Thymus (tissue), 11 donors: ENCODE results near the gene MLNR. TPM values are rescaled to one million over a fixed set of nuclear protein-coding genes. Genes with fewer than 3 reads are reported as not detected.
A peak's percentile ranks its signal among the peaks of the same experiment; 100 is the strongest.

Experiments used
- DNase-seq, 9 donors: peaks; one replicate each; pipeline ENCODE4 v3.0.0-alpha.2; 2013; ENCODE audit warnings: low spot score in 9 of 9, low read depth in 6 of 9, missing footprints in 1 of 9
- H3K27ac ChIP-seq, 2 donors: one replicate each; pipeline ENCODE4 v1.5.1; 2013; ENCODE audit warnings: control low read depth in 1 of 2, low read depth in 1 of 2, low read length in 1 of 2, mild to moderate bottlenecking in 1 of 2, moderate library complexity in 1 of 2
- H3K27me3 ChIP-seq, 2 donors: one replicate each; pipeline ENCODE4 v1.5.1; 2013; ENCODE audit warnings: low read length in 1 of 2; ENCODE audit not compliant: control insufficient read depth in 2 of 2, insufficient read depth in 1 of 2
- H3K36me3 ChIP-seq, 2 donors: one replicate each; pipeline ENCODE4 v1.5.1; 2013; ENCODE audit warnings: low read length in 1 of 2, mild to moderate bottlenecking in 1 of 2, moderate library complexity in 1 of 2; ENCODE audit not compliant: control insufficient read depth in 2 of 2, insufficient read depth in 2 of 2
- H3K4me1 ChIP-seq, 2 donors: one replicate each; pipeline ENCODE4 v1.5.1; 2013; ENCODE audit warnings: low read length in 2 of 2; ENCODE audit not compliant: control insufficient read depth in 2 of 2, insufficient read depth in 2 of 2
- H3K4me3 ChIP-seq, 2 donors: one replicate each; pipeline ENCODE4 v1.5.1; 2013; ENCODE audit warnings: low read length in 2 of 2, control low read depth in 1 of 2, mild to moderate bottlenecking in 1 of 2
- H3K9me3 ChIP-seq, 2 donors: one replicate each; pipeline ENCODE4 v1.5.1; 2013; ENCODE audit warnings: low read length in 1 of 2, mild to moderate bottlenecking in 1 of 2; ENCODE audit not compliant: control insufficient read depth in 2 of 2, insufficient read depth in 1 of 2
- WGBS: extraction: QIAGEN DNeasy Blood & Tissue Kit; methylation state at CpG from one replicate; pipeline ENCODE4 v1.1.7; 2013; 5-methylcytosine and 5-hydroxymethylcytosine counted together
- polyA plus RNA-seq: library from polyadenylated mRNA; stranded (reverse); fragments of 200-250 nt; gene quantifications from one replicate; pipeline ENCODE4 v1.2.3, GENCODE V29; 2013
- total RNA-seq: library from RNA; stranded (reverse); fragments of 120-200 nt; gene quantifications from one replicate; pipeline ENCODE4 v1.2.4, GENCODE V29; 2013
- donor health status: healthy.

MLNR gene
- total and polyA plus RNA-seq, 2 donors, result 0.09 TPM; not detected in 1

GRCh38 chr13:49210669-49211068 is 9.5 kb upstream of the MLNR start:
- no peak overlapping the region for H3K27ac ChIP-seq
- DNase-seq, result no peak
- peaks cover 0 to 8% of the 10 kb centered on the region in 2 donors for H3K9me3 ChIP-seq
- H3K36me3 ChIP-seq, result peaks cover 14 to 28% of the 10 kb centered on the region in 2 donors
- WGBS, result 97% methylated on average over 5 of the region's 5 CpGs
- H3K27me3 ChIP-seq, result no peaks in the 10 kb centered on the region
- peaks cover 7 to 10% of the 10 kb centered on the region in 2 donors for H3K4me1 ChIP-seq
- H3K4me3 ChIP-seq, result no peak overlapping the region

- DNase-seq, result no peak
- no peak overlapping the region for H3K27ac ChIP-seq
- H3K4me1 ChIP-seq, result peaks cover 7 to 14% of the 10 kb centered on the region in 2 donors
- no peak overlapping the region for H3K4me3 ChIP-seq
- H3K27me3 ChIP-seq, result peaks cover 8 to 20% of the 10 kb centered on the region in 2 donors
- H3K36me3 ChIP-seq, result peaks cover 4 to 6% of the 10 kb centered on the region in 2 donors
- 97% methylated on average over 1 of the region's 1 CpG for whole genome bisulfite sequencing
- peaks cover 0 to 13% of the 10 kb centered on the region in 2 donors for H3K9me3 ChIP-seq
These were observed 6.6 kb upstream of the MLNR start for GRCh38 chr13:49213539-49213938.

DNA sequence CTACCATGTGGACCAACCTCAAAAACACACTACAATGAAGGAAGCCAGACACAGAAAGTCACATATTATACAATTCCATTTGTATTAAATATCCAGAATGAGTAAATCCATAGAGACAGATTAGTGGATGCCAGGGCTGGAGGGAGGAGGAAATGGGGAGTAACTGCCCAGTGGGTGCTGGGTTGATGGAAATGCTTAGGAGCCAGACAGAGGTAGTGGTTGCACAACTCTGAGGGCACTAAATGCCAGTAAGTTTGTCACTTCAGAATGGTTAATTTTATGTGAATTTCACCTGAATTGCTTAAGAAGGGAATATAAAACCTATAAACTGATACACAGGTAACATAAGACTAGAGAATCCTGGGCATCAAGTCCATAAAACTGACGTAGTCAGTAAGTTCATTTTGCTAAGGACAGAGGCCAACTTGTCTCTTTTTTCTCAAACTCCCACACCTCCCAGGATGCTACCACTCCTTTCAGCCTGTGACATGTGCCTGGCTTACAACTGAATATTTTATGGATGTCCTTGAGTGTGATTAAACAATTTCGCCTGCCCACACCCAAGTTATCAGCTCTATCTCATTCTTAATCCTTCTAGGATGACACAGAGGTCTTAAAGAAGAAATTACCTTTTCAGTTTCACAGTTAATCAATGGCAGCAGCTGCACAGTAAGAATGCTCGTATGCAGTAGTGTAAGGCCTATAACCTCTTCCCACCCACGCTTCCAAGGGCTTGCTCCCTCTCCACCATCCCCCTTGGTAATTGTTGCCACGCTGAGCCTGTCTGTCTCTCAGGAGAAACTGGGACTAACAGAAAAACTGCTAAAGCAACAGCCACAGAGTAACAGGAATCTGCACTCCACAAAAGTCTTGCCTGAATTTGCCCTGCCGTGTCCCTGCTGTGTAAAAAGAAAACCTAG is 5.9 kb upstream of the MLNR start:
- no peak overlapping the region for H3K4me3 ChIP-seq
- peaks cover 7 to 18% of the 10 kb centered on the region in 2 donors for H3K4me1 ChIP-seq
- peaks cover 0 to 15% of the 10 kb centered on the region in 2 donors for H3K9me3 ChIP-seq
- no peak for DNase-seq
- WGBS, result 90% methylated on average over 6 of the region's 6 CpGs
- H3K27ac ChIP-seq, result peak overlapping the region in 1 of 2 donors; percentile 53
- peaks cover 13 to 27% of the 10 kb centered on the region in 2 donors for H3K27me3 ChIP-seq
- H3K36me3 ChIP-seq, result peaks cover 4 to 6% of the 10 kb centered on the region in 2 donors

GRCh38 chr13:49214917-49215376 is 5.2 kb upstream of the MLNR start:
- Histone ChIP-seq H3K9me3 (peaks cover 0 to 21% of the 10 kb centered on the region in 2 donors), H3K27ac (peak overlapping the region in 1 of 2 donors; percentile 53), H3K4me3 (no peak overlapping the region), H3K4me1 (peaks cover 10 to 21% of the 10 kb centered on the region in 2 donors), H3K36me3 (peaks cover 4 to 6% of the 10 kb centered on the region in 2 donors), H3K27me3 (peaks cover 20 to 34% of the 10 kb centered on the region in 2 donors)
- WGBS, result 33% methylated on average over 6 of the region's 6 CpGs
- peak; percentile 24 to 83 (median 49) for DNase-seq

DNA sequence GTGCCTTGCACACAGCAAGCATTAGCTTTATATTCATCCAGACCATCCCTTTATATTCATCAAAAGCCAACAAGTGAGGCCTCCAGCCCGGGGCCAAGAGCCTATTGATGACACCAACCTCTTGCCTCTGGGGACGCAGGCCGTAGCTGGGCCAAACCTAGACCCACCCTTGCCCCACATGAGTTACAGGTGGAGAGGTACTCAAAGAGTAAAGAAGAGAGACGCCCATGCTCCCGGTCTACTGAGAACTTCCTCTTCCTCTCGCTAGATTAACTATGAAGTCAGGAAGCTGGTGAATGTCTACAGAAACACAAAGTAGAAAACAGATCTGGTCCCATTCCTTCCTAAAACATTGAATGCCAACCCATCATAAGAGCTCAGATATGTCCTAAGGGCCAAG is 3.8 kb upstream of the MLNR start:
- Histone ChIP-seq H3K4me3 (no peak overlapping the region), H3K9me3 (peaks cover 2 to 21% of the 10 kb centered on the region in 2 donors), H3K4me1 (peaks cover 18 to 30% of the 10 kb centered on the region in 2 donors), H3K27ac (no peak overlapping the region), H3K27me3 (peaks cover 34 to 47% of the 10 kb centered on the region in 2 donors), H3K36me3 (peaks cover 0 to 3% of the 10 kb centered on the region in 2 donors)
- 87% methylated on average over 6 of the region's 6 CpGs for WGBS
- no peak for DNase-seq

- 92% methylated on average over 17 of the region's 17 CpGs for WGBS
- no peak for DNase-seq
- H3K27ac ChIP-seq, result no peak overlapping the region
- peaks cover 44 to 64% of the 10 kb centered on the region in 2 donors for H3K27me3 ChIP-seq
- no peaks in the 10 kb centered on the region for H3K36me3 ChIP-seq
- peaks cover 2 to 21% of the 10 kb centered on the region in 2 donors for H3K9me3 ChIP-seq
- H3K4me1 ChIP-seq, result peaks cover 18 to 31% of the 10 kb centered on the region in 2 donors
- H3K4me3 ChIP-seq, result no peak overlapping the region
These were observed 2.1 kb upstream of the MLNR start for GRCh38 chr13:49217962-49218492.

DNA sequence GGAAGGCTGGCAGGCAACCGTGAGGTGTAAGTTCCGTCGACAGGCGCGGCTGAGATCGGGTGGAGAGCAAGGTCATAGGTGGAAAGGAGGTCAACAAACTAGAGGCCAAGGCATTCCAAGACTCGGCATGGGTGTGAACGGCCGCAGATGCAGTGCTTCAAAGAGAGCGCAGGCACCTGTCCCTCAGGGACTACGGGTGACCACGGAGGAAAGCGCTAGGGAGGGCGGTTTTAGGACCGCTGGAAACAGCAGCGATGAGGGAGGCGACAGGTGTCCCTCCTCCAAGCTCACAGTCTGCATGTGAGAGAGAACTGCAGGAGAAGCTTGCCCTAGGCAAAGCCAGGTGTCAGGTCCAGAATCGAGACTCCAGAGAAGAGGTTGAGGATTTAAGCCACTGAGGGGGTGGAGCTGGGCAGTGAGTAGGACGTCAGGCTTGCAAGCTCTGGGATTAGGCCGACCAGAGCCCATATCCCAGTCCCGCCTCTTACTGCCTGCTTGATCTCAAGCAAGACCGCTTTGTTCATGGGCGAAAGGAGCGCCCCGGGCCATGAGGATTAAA is 1.6 kb upstream of the MLNR start:
- peaks cover 2 to 21% of the 10 kb centered on the region in 2 donors for H3K9me3 ChIP-seq
- no peak overlapping the region for H3K27ac ChIP-seq
- peaks cover 44 to 69% of the 10 kb centered on the region in 2 donors for H3K27me3 ChIP-seq
- H3K4me1 ChIP-seq, result peaks cover 18 to 31% of the 10 kb centered on the region in 2 donors
- 75% methylated on average over 25 of the region's 25 CpGs for WGBS
- DNase-seq, result no peak
- H3K36me3 ChIP-seq, result no peaks in the 10 kb centered on the region
- no peak overlapping the region for H3K4me3 ChIP-seq

DNA sequence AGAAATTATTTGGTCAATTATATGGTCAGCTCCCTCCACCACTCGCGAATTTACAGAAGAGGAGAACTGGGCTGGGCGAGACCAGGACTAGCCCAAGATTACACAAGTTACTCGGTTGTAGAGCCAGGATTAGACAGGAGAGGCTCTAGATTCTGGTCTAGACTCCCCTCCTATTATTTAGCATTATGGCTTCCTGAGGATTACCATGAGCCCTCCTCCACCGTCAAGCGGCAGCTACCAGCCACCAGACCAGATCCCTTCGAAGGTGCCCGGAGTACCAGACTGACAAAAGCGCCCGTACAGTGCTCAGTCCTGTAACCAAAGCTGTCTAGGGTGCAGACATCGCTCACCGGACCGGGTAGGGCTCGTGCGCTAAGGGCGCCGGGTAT is 497 bp upstream of the MLNR start:
- no peak overlapping the region for H3K27ac ChIP-seq
- no peak for DNase-seq
- peak overlapping the region in 1 of 2 donors; percentile 55 for H3K4me3 ChIP-seq
- 27% methylated on average over 17 of the region's 17 CpGs for WGBS
- H3K9me3 ChIP-seq, result peaks cover 2 to 21% of the 10 kb centered on the region in 2 donors
- H3K4me1 ChIP-seq, result peaks cover 16 to 29% of the 10 kb centered on the region in 2 donors
- H3K27me3 ChIP-seq, result peaks cover 44 to 80% of the 10 kb centered on the region in 2 donors
- no peaks in the 10 kb centered on the region for H3K36me3 ChIP-seq
